22Rv1 (cell line): ENCODE measurements around the gene CFAP74.

Source experiments
- ZFX ChIP-seq: fragments of 450-650 bp; IDR thresholded peaks from 2 replicates; pipeline ENCODE4 v1.6.1; 2017; ENCODE audit warnings: antibody characterized with exemption, borderline replicate concordance
- TF ChIP-seq, protein P1 (sequence below): fragments of 450-650 bp; IDR thresholded peaks from 2 replicates; pipeline ENCODE4 v1.5.1; 2017; ENCODE audit warnings: mild to moderate bottlenecking

DNA sequence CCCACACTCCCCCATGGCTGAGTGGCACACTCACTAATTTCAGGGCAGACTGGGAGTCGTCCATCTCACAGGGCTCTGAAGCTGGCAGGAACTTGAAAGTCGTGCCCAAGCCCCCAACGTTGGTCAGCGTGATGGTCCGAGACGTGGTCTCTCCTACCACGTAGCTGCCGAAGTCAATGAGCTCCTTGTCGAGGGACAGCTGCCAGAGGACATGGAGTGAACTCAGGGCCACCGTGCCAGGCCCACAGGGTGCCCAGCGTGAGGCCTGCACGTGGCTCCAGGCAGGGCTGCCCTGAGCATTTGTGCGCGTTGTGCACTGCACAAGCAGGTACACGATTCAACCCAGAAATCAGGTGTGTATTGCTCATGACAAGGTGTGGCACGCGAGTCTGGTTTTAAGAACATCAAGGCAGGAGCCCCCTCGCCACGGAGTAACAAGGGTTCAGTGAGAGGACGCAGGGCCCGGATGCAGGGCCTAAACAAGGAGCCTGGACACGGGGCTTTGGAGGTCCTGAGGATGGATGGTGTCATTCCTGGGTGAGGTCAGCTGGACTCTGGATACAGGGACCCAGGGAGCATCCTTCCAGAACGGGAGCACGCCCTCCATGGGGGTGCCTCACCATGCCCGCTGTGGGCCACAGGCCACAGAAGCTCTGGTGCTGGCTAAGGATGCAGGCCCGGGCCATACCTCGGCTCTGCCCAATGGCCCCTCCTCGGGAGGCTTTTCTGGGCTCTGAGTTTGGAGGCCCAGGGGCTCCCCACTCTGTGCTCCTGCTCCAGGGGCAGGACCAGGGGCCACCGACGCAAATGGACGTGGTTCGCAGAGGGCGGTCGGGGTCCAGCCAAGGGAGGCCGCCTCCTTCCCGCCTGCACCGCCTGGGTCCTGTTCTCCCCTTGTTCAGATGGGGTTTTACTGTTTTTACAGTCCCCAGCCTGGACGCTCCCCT lies 46.7 kb downstream of the CFAP74 start:
- TF ChIP-seq, protein P1, sequence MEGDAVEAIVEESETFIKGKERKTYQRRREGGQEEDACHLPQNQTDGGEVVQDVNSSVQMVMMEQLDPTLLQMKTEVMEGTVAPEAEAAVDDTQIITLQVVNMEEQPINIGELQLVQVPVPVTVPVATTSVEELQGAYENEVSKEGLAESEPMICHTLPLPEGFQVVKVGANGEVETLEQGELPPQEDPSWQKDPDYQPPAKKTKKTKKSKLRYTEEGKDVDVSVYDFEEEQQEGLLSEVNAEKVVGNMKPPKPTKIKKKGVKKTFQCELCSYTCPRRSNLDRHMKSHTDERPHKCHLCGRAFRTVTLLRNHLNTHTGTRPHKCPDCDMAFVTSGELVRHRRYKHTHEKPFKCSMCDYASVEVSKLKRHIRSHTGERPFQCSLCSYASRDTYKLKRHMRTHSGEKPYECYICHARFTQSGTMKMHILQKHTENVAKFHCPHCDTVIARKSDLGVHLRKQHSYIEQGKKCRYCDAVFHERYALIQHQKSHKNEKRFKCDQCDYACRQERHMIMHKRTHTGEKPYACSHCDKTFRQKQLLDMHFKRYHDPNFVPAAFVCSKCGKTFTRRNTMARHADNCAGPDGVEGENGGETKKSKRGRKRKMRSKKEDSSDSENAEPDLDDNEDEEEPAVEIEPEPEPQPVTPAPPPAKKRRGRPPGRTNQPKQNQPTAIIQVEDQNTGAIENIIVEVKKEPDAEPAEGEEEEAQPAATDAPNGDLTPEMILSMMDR = no peak
- no peak for TF ChIP-seq ZFX
